Tongue (tissue), 3 donors: ENCODE measurements around the gene TP53TG3B. TPM values are rescaled to one million over a fixed set of nuclear protein-coding genes. Genes with fewer than 3 reads are reported as not detected.
"Not testable (repeated sequence)": the region's sequence is repeated elsewhere in the genome, so short reads cannot be mapped to it uniquely, and the experiment has no call there.

Experiments
- DNase-seq: peaks from one replicate; pipeline ENCODE4 v3.0.0-alpha.2; 2015
- small RNA-seq: library from RNA; depleted of rRNA; stranded (forward); fragments of <200 nt; gene quantifications from one replicate; pipeline ENCODE3, GENCODE V24; 2014; ENCODE audit warnings: low replicate concordance
- total RNA-seq: library from RNA; depleted of rRNA; stranded (reverse); fragments of >200 nt; gene quantifications from one replicate; pipeline ENCODE4 v1.2.3, GENCODE V29; 2014

Gene TP53TG3B
- not detected for total RNA-seq

GRCh38 chr16:33360541-33360940, at the start of gene TP53TG3B:
TSS of gene TP53TG3B (plus strand) at chr16:33360841. CDS start at chr16:33360909, 68 bp downstream.
- not testable (repeated sequence) for DNase-seq

- DNase-seq: not testable (repeated sequence)
These were observed 24.2 kb upstream of the TP53TG3B start for GRCh38 chr16:33336226-33337012.

GRCh38 chr16:33337627-33338542, 22.8 kb upstream of the TP53TG3B start:
- not testable (repeated sequence) for DNase-seq

- DNase-seq: not testable (repeated sequence)
These were observed 22.1 kb upstream of the TP53TG3B start for GRCh38 chr16:33338543-33338951.

GRCh38 chr16:33339093-33340061, 21.3 kb upstream of the TP53TG3B start:
- DNase-seq: not testable (repeated sequence)

Small RNA genes within 50 kb of the gene (small RNA-seq; reads per million reads assigned to genes)
- gene AC141257.3 (not detected), gene AC141257.4 (not detected)

Other genes with a start within 250 kb of the TP53TG3B start
- gene TP53TG3C, start 166.6 kb upstream of the TP53TG3B start, total RNA-seq: not detected
- not detected for gene TP53TG3E, start 56.5 kb upstream of the TP53TG3B start, total RNA-seq
- not detected for gene TP53TG3F, start 98.8 kb downstream of the TP53TG3B start, total RNA-seq